Measurements from ENCODE around the gene MMP21. TPM values are rescaled to one million over a fixed set of nuclear protein-coding genes. Genes with fewer than 3 reads are reported as not detected.

The MMP21 gene
- total and polyA plus RNA-seq, 2 of the 13 experiments (the other 11 are each of a cell fraction or from before 2014, with no cell fraction given), result not detected

DNA sequence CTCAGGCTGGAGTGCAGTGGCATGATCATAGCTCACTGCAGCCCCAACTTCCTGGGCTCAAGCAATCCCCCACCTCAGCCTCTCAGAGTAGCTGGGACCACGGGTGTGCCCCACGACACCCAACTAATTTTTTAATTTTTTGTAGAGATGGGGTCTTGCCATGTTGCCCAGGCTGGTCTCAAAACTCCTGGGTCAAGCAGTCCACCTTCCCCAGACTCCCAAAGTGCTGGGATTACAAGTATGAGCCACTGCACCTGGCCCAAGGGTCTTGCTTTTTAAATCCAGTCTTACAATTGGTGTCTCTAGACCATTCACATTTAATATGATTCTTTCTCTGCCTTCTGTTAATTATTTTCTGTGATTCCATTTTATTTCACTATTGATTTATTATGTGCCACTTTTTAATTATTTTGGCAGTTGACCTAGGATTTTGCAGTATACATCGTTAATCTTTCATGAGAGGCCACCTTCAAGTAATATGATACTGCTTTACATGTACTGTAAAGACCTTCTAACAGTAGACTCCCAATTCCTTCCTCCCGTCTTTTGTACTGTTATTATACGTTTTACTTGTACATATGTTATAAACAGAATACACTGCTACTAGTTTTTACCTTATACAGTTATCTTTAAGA, 18.7 kb downstream of the MMP21 start:
- no peak overlapping the region for H3K9ac ChIP-seq (ENCODE audit: insufficient read depth, low read depth, low read length)
- peaks cover 2% of the 10 kb centered on the region for H3K79me2 ChIP-seq (ENCODE audit: insufficient read depth, low read length)
- H3K27me3 ChIP-seq (ENCODE audit: control insufficient read depth in 1 of 2, insufficient read depth in 2 of 2, low read length in 2 of 2), result no peaks in the 10 kb centered on the region
- TF ChIP-seq ZNF777 (CRISPR knock-in tag; IDR thresholded peaks at IDR 0.05) (no peak), NFE2L1 (CRISPR knock-in tag; IDR thresholded peaks at IDR 0.05; ENCODE audit: borderline replicate concordance) (no peak), ZNF335 (CRISPR knock-in tag; IDR thresholded peaks at IDR 0.05) (no peak), DRAP1 (CRISPR knock-in tag; IDR thresholded peaks at IDR 0.05) (no peak), KLF9 (CRISPR knock-in tag; IDR thresholded peaks at IDR 0.05; ENCODE audit: low read depth) (no peak), BRCA1 (CRISPR knock-in tag; IDR thresholded peaks at IDR 0.05) (no peak), EED (CRISPR knock-in tag; IDR thresholded peaks at IDR 0.05) (no peak), SNAPC2 (CRISPR knock-in tag; IDR thresholded peaks at IDR 0.05) (no peak), ZNF720 (CRISPR knock-in tag; IDR thresholded peaks at IDR 0.05) (no peak), TOE1 (CRISPR knock-in tag; IDR thresholded peaks at IDR 0.05) (no peak), LRRFIP1 (CRISPR knock-in tag; conservative IDR thresholded peaks at IDR 0.05) (no peak), RARG (CRISPR knock-in tag; IDR thresholded peaks at IDR 0.05; ENCODE audit: low read depth) (no peak), RBAK (CRISPR knock-in tag; IDR thresholded peaks at IDR 0.05) (no peak), ZBTB7A (CRISPR knock-in tag; IDR thresholded peaks at IDR 0.05) (no peak), MEIS2 (CRISPR knock-in tag; IDR thresholded peaks at IDR 0.05) (no peak)
- intact Hi-C loops (cut with micrococcal nuclease; ENCODE audit: unreplicated experiment) (no loop called here), in situ Hi-C loops (cut with HindIII; ENCODE audit: extremely low pct_ligation_motif_present, low pct_unique_long_range_greater_than_20kb) (no loop called here)
- H3K4me3 ChIP-seq (replicated peaks in 1 of 3; ENCODE audit: insufficient read depth in 1 of 3, low read depth in 2 of 3, low read length in 3 of 3), result no peak overlapping the region
- H3K9me3 ChIP-seq (ENCODE audit: low read length), result no peaks in the 10 kb centered on the region
- H3K4me1 ChIP-seq (ENCODE audit: insufficient read depth, low read length), result no peaks in the 10 kb centered on the region
- FAIRE-seq (no peak), DNase-seq (ENCODE audit: low spot score) (no peak), ATAC-seq (no peak)
- no peaks in the 10 kb centered on the region for H4K20me1 ChIP-seq (ENCODE audit: insufficient read depth, low read length)
- ChIA-PET POLR2A (no interaction called here), CTCF (ENCODE audit: low intra/inter-chr PET ratio, low total read pairs) (no interaction called here)
- 98% methylated on average over 5 of the region's 5 CpGs for WGBS (ENCODE audit: low lambda C conversion rate)
- H3K36me3 ChIP-seq (replicated peaks in 1 of 2; ENCODE audit: control insufficient read depth in 1 of 2, insufficient read depth in 2 of 2, low read length in 2 of 2), result peaks cover 12 to 69% of the 10 kb centered on the region in 2 experiments
- BruUV-seq (replicated peaks), result no TSS peak
- no peak overlapping the region for H3K27ac ChIP-seq (ENCODE audit: extremely low read length, insufficient read depth, low read length)
- no peak overlapping the region for H2AFZ ChIP-seq (ENCODE audit: low read length)
- H3K4me2 ChIP-seq (ENCODE audit: low read depth, low read length), result no peak overlapping the region
